CD14-positive monocyte (primary cell): ENCODE data around the gene IL9. TPM values are rescaled to one million over a fixed set of nuclear protein-coding genes. Genes with fewer than 3 reads are reported as not detected.
A peak's percentile ranks its signal among the peaks of the same experiment; 100 is the strongest.
"Not testable (repeated sequence)": the region's sequence is repeated elsewhere in the genome, so short reads cannot be mapped to it uniquely, and the experiment has no call there.

Experiments
- DNase-seq, 3 donors: peaks; one replicate each; pipeline ENCODE4 v3.0.0-alpha.2; 2011 to 2022
- H2AFZ ChIP-seq: 2 replicates; pipeline ENCODE4 v1.6.0; 2012; ENCODE audit warnings: mild to moderate bottlenecking, low read depth, low read length, inconsistent platforms; ENCODE audit not compliant: insufficient read depth, poor library complexity, severe bottlenecking
- H3K27ac ChIP-seq, 2 donors: 1 replicate in 1 of 2; 2 replicates in 1 of 2; pipeline ENCODE4 v1.5.1; 2012 to 2013; ENCODE audit warnings: low read length in 2 of 2, control low read depth in 1 of 2, inconsistent platforms in 1 of 2, low read depth in 1 of 2, mild to moderate bottlenecking in 1 of 2
- H3K27me3 ChIP-seq, 2 donors: one replicate each; pipeline versions ENCODE4 v1.6.0 to v1.6.1; 2011 to 2013; ENCODE audit warnings: low read length in 2 of 2; ENCODE audit not compliant: control insufficient read depth in 2 of 2, insufficient read depth in 2 of 2
- H3K36me3 ChIP-seq, 2 donors: replicated peaks in 1 of 2; 1 replicate in 1 of 2; 2 replicates in 1 of 2; pipeline versions ENCODE4 v1.5.1 to v1.6.1; 2012 to 2013; ENCODE audit warnings: low read length in 2 of 2, control low read depth in 1 of 2, inconsistent platforms in 1 of 2, mild to moderate bottlenecking in 1 of 2; ENCODE audit not compliant: insufficient read depth in 2 of 2, control insufficient read depth in 1 of 2
- H3K4me1 ChIP-seq, 2 donors: 1 replicate in 1 of 2; 2 replicates in 1 of 2; pipeline versions ENCODE4 v1.5.1 to v1.6.1; 2012 to 2013; ENCODE audit warnings: low read length in 2 of 2, control low read depth in 1 of 2, inconsistent platforms in 1 of 2, mild to moderate bottlenecking in 1 of 2, moderate library complexity in 1 of 2; ENCODE audit not compliant: insufficient read depth in 2 of 2, control insufficient read depth in 1 of 2
- H3K4me2 ChIP-seq: replicated peaks from 2 replicates; pipeline ENCODE3; 2012; ENCODE audit warnings: low read length, moderate library complexity, mild to moderate bottlenecking; ENCODE audit not compliant: poor library complexity, severe bottlenecking; ENCODE audit errors: extremely low read depth
- H3K4me3 ChIP-seq, 3 experiments: fragments of 200-600 bp in 1 of 3; sonication (generic) in 1 of 3; replicated peaks in 1 of 3; 1 replicate in 2 of 3; 2 replicates in 1 of 3; pipeline ENCODE4 v1.5.1; 2011 to 2013; ENCODE audit warnings: low read length in 3 of 3, mild to moderate bottlenecking in 3 of 3, control low read depth in 2 of 3, low read depth in 2 of 3, inconsistent platforms in 1 of 3, moderate library complexity in 1 of 3
- H3K79me2 ChIP-seq: 2 replicates; pipeline ENCODE4 v1.6.0; 2012; ENCODE audit warnings: mild to moderate bottlenecking, control low read depth, inconsistent platforms, low read length, moderate library complexity; ENCODE audit not compliant: insufficient read depth
- H3K9ac ChIP-seq: 2 replicates; pipeline ENCODE4 v1.6.0; 2017; ENCODE audit warnings: low read length, mild to moderate bottlenecking; ENCODE audit not compliant: insufficient read depth, poor library complexity, severe bottlenecking
- H3K9me3 ChIP-seq, 2 donors: replicated peaks in 1 of 2; 1 replicate in 1 of 2; 2 replicates in 1 of 2; pipeline versions ENCODE4 v1.5.1 to v1.6.1; 2012 to 2013; ENCODE audit warnings: low read length in 2 of 2, control low read depth in 1 of 2; ENCODE audit not compliant: control insufficient read depth in 1 of 2, insufficient read depth in 1 of 2
- H4K20me1 ChIP-seq: 2 replicates; pipeline ENCODE4 v1.6.0; 2012; ENCODE audit warnings: mild to moderate bottlenecking, low read length, control low read depth, moderate library complexity; ENCODE audit not compliant: insufficient read depth
- H3K27ac Mint-ChIP-seq, 7 donors: one replicate each; pipeline ENCODE4 v1.8.0; 2020; ENCODE audit warnings: mild to moderate bottlenecking in 7 of 7, mixed read lengths in 7 of 7, moderate library complexity in 6 of 7, inconsistent platforms in 2 of 7
- H3K27me3 Mint-ChIP-seq, 3 donors: one replicate each; pipeline ENCODE4 v1.8.0; 2021 to 2022; ENCODE audit warnings: low read depth in 3 of 3, mild to moderate bottlenecking in 3 of 3, mixed read lengths in 3 of 3, moderate library complexity in 3 of 3, inconsistent platforms in 1 of 3
- H3K36me3 Mint-ChIP-seq, 2 donors: one replicate each; pipeline ENCODE4 v1.8.0; 2020; ENCODE audit warnings: mixed read lengths in 2 of 2, inconsistent platforms in 1 of 2, mild to moderate bottlenecking in 1 of 2
- H3K4me1 Mint-ChIP-seq: one replicate; pipeline ENCODE4 v1.8.0; 2020; ENCODE audit warnings: mild to moderate bottlenecking, mixed read lengths
- H3K4me3 Mint-ChIP-seq, 2 donors: one replicate each; pipeline ENCODE4 v1.8.0; 2020; ENCODE audit warnings: mild to moderate bottlenecking in 2 of 2, mixed read lengths in 2 of 2, moderate library complexity in 1 of 2
- H3K9me3 Mint-ChIP-seq, 7 donors: one replicate each; pipeline ENCODE4 v1.8.0; 2020 to 2022; ENCODE audit warnings: mixed read lengths in 7 of 7, mild to moderate bottlenecking in 6 of 7, moderate library complexity in 6 of 7, inconsistent platforms in 2 of 7
- WGBS: methylation state at CpG from one replicate; pipeline ENCODE4 v1.1.5; 2013; ENCODE audit warnings: missing lambda C conversion rate; ENCODE audit not compliant: insufficient coverage; 5-methylcytosine and 5-hydroxymethylcytosine counted together
- intact Hi-C, 2 donors: fragments of 100-400 bp; cut with micrococcal nuclease; formaldehyde crosslinking; loops; one replicate each; pipeline versions ENCODE4 v1.15.0 to v1.15.1; 2023
- polyA plus RNA-seq, 3 donors: library from polyadenylated mRNA; depleted of rRNA in 1 of 3; unstranded in 2 of 3; stranded (reverse) in 1 of 3; fragments of 300-500 nt in 2 of 3; fragments of >200 nt in 1 of 3; fragmentation: Illumina TruSeq in 2 of 3; gene quantifications; 1 replicate in 2 of 3; 2 replicates in 1 of 3; pipeline ENCODE4 v1.2.3, GENCODE V29; 2012 to 2021
- TF ChIP-seq, protein P1 (sequence below): fragments of 200-600 bp; IDR thresholded peaks from one replicate; pipeline ENCODE4 v1.8.0; 2022; ENCODE audit warnings: antibody characterized with exemption, mild to moderate bottlenecking

IL9 gene
- polyA plus RNA-seq, 3 donors: not detected

DNA sequence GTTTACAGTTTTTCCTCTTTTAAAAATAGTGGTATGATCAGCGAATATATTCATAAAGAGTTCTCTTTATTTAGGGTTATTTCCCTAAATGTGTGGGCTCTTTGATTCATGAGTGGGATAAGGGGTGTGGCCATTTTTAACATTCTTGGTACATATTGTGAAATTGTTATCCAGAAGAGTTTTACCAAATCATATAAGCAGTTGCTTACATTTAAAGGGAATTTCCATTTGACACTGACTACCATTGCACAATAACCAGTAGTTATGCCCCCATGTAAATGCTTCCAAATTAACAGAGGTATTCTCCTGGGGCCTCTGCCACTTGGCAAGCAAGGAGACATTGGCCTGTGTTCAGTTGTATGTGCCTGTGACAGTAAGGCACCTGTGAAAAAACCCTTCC, 34.0 kb downstream of the IL9 start:
- TF ChIP-seq, protein P1, sequence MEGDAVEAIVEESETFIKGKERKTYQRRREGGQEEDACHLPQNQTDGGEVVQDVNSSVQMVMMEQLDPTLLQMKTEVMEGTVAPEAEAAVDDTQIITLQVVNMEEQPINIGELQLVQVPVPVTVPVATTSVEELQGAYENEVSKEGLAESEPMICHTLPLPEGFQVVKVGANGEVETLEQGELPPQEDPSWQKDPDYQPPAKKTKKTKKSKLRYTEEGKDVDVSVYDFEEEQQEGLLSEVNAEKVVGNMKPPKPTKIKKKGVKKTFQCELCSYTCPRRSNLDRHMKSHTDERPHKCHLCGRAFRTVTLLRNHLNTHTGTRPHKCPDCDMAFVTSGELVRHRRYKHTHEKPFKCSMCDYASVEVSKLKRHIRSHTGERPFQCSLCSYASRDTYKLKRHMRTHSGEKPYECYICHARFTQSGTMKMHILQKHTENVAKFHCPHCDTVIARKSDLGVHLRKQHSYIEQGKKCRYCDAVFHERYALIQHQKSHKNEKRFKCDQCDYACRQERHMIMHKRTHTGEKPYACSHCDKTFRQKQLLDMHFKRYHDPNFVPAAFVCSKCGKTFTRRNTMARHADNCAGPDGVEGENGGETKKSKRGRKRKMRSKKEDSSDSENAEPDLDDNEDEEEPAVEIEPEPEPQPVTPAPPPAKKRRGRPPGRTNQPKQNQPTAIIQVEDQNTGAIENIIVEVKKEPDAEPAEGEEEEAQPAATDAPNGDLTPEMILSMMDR: no peak
- Mint-ChIP-seq H3K4me1 (peaks cover 6% of the 10 kb centered on the region), H3K27me3 (peaks cover 2 to 10% (median 7%) of the 10 kb centered on the region in 3 donors), H3K27ac (peak overlapping the region in 1 of 7 donors; percentile 23), H3K9me3 (peaks cover 0 to 2% (median 0%) of the 10 kb centered on the region in 7 donors), H3K4me3 (no peak overlapping the region), H3K36me3 (no peaks in the 10 kb centered on the region)
- no CpG with 5 or more reads among the region's 1 CpG for WGBS
- Histone ChIP-seq H3K79me2 (no peaks in the 10 kb centered on the region), H3K27me3 (no peaks in the 10 kb centered on the region), H3K4me1 (no peaks in the 10 kb centered on the region), H4K20me1 (no peaks in the 10 kb centered on the region), H3K9me3 (no peaks in the 10 kb centered on the region), H2AFZ (no peak overlapping the region), H3K27ac (no peak overlapping the region), H3K36me3 (no peaks in the 10 kb centered on the region), H3K4me3 (no peak overlapping the region), H3K4me2 (no peak overlapping the region), H3K9ac (no peak overlapping the region)
- intact Hi-C loops: no loop called here
- DNase-seq: peak in 1 of 3 donors; percentile 49

DNA sequence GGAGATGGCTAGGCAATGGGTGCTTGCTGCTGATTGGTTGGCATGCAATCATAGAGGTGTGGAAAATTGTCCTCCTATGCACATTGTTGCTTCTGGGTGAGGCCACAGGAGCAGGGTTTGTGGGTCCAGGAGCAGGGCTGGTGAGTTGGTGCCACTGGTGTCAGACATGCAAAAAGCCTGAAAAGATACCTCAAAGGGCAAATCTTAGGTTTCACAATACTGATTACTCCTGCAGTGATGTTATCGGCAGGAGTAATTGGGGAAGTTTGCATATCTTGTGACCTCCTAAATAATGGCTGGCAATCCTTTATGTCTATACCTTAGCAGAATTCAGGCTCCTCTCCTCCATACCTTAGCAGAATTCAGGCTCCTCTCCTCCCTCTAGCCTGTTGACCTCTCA, 36.0 kb downstream of the IL9 start:
- no peaks in the 10 kb centered on the region for H3K27me3 ChIP-seq
- H3K36me3 ChIP-seq: no peaks in the 10 kb centered on the region
- Mint-ChIP-seq H3K4me1 (peaks cover 6% of the 10 kb centered on the region), H3K4me3 (no peak overlapping the region), H3K36me3 (no peaks in the 10 kb centered on the region), H3K9me3 (peaks cover 0 to 7% (median 2%) of the 10 kb centered on the region in 7 donors), H3K27me3 (peaks cover 10 to 14% (median 11%) of the 10 kb centered on the region in 3 donors), H3K27ac (peak overlapping the region in 1 of 7 donors; percentile 11)
- no peak overlapping the region for H2AFZ ChIP-seq
- no peaks in the 10 kb centered on the region for H3K4me1 ChIP-seq
- no CpG with 5 or more reads among the region's 1 CpG for WGBS
- H3K79me2 ChIP-seq: no peaks in the 10 kb centered on the region
- no peak for DNase-seq
- intact Hi-C loops: no loop called here
- no peaks in the 10 kb centered on the region for H4K20me1 ChIP-seq
- no peak overlapping the region for H3K4me2 ChIP-seq
- H3K9ac ChIP-seq: no peak overlapping the region
- H3K27ac ChIP-seq: no peak overlapping the region
- TF ChIP-seq, protein P1: no peak
- no peak overlapping the region for H3K4me3 ChIP-seq
- no peaks in the 10 kb centered on the region for H3K9me3 ChIP-seq

DNA sequence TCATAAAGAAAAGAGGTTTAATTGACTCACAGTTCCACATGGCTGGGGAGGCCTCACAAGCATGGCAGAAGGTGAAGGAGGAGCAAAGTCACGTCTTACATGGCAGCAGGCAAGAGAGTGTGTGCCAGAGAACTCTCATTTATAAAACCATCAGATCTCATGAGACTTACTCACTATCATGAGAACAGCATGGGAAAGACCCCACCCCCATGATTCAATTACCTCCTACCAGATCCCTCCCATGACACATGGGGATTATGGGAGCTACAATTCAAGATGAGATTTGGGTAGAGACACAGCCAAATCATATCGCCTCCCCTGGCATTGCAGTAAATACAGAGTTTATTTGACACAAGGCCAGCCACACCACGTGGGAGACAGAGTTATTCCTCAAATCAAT, 36.5 kb downstream of the IL9 start:
- H3K4me3 ChIP-seq, H3K36me3 Mint-ChIP-seq, H3K4me1 Mint-ChIP-seq, H3K27me3 ChIP-seq, H3K9me3 Mint-ChIP-seq, H4K20me1 ChIP-seq, H3K9me3 ChIP-seq, DNase-seq, intact Hi-C loops, H3K4me1 ChIP-seq, H3K4me2 ChIP-seq, H3K27ac Mint-ChIP-seq, H3K79me2 ChIP-seq, H3K36me3 ChIP-seq, H3K4me3 Mint-ChIP-seq, H3K27ac ChIP-seq, H3K9ac ChIP-seq, H2AFZ ChIP-seq: not testable (repeated sequence)
- WGBS: no CpG with 5 or more reads among the region's 3 CpGs
- H3K27me3 Mint-ChIP-seq: peaks cover 10 to 14% (median 11%) of the 10 kb centered on the region in 3 donors
